Ectodermal cell (in vitro differentiated cells): ENCODE results near the gene TLL1.

Source experiments
- H3K27ac ChIP-seq: 2 replicates; pipeline ENCODE4 v1.7.0; 2013; ENCODE audit warnings: mild to moderate bottlenecking, low read depth, low read length; ENCODE audit not compliant: insufficient read depth, poor library complexity, severe bottlenecking
- H3K27me3 ChIP-seq: 2 replicates; pipeline ENCODE4 v1.7.0; 2013; ENCODE audit warnings: mild to moderate bottlenecking, low read length; ENCODE audit not compliant: insufficient read depth, control insufficient read depth, poor library complexity, severe bottlenecking
- H3K36me3 ChIP-seq: one replicate; pipeline ENCODE4 v1.7.0; 2013; ENCODE audit warnings: low read length; ENCODE audit not compliant: control insufficient read depth, insufficient read depth
- H3K4me1 ChIP-seq: one replicate; pipeline ENCODE4 v1.7.0; 2013; ENCODE audit warnings: low read length; ENCODE audit not compliant: control insufficient read depth, insufficient read depth
- H3K4me3 ChIP-seq: 2 replicates; pipeline ENCODE4 v1.7.0; 2013; ENCODE audit warnings: low read depth, low read length, control low read depth; ENCODE audit not compliant: insufficient read depth
- H3K9me3 ChIP-seq: 2 replicates; pipeline ENCODE4 v1.7.0; 2013; ENCODE audit warnings: mild to moderate bottlenecking, low read length, moderate library complexity; ENCODE audit not compliant: control insufficient read depth
- WGBS, 2 experiments: methylation state at CpG; one replicate each; pipeline ENCODE4 v1.1.7; 2013; ENCODE audit warnings: missing lambda C conversion rate in 2 of 2; 5-methylcytosine and 5-hydroxymethylcytosine counted together

TLL1 gene

DNA sequence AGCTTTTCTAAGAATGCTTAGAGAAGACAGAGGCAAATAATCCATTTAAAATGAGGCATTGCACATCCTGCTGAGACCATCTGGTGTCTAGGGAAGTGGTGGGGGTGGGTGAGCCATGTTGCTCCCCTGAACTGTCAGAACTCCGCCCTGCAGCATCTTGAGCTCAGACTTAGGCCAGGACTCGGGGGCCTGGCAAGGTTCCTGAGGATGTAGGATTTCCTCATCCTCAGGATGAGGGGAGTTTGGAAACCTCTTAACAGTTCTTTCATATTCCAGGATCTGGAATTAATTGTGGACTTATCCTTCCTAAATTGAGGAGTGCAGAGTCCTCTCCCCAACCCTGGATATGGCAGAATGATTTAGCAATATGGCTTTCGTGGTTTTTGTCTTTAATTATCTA is 6.6 kb downstream of the TLL1 start:
- H3K27ac ChIP-seq = no peak overlapping the region
- H3K36me3 ChIP-seq = no peaks in the 10 kb centered on the region
- H3K27me3 ChIP-seq = peaks cover 21% of the 10 kb centered on the region
- H3K9me3 ChIP-seq = no peaks in the 10 kb centered on the region
- no peaks in the 10 kb centered on the region for H3K4me1 ChIP-seq
- H3K4me3 ChIP-seq = no peak overlapping the region
- WGBS, 2 experiments = 75 to 80% methylated on average over 2 to 3 of the region's 3 CpGs

DNA sequence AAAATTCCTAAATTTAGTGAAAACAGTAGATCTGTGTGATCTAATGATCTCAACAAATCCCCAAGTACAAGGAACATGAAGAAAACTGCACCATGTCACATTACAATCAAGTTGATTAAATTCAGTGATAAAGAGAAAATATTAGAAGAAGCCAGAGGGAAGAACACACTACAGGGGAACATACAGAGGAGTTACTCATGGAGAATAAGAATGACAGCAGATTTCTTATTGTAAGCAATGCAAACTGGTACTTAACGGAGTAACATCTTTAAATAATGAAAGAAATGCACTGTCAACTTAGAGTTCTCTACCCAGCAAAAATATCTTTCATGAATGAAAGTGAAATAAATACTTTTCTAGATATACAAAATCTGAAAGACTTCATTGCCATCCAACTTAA is 21.1 kb downstream of the TLL1 start:
- WGBS, 2 experiments = 71% methylated on average over 1 of the region's 1 CpG; no CpG with 5 or more reads in 1 of the 2 experiments
- Histone ChIP-seq H3K27me3 (no peaks in the 10 kb centered on the region), H3K27ac (no peak overlapping the region), H3K4me3 (no peak overlapping the region), H3K4me1 (no peaks in the 10 kb centered on the region), H3K36me3 (no peaks in the 10 kb centered on the region), H3K9me3 (no peaks in the 10 kb centered on the region)

DNA sequence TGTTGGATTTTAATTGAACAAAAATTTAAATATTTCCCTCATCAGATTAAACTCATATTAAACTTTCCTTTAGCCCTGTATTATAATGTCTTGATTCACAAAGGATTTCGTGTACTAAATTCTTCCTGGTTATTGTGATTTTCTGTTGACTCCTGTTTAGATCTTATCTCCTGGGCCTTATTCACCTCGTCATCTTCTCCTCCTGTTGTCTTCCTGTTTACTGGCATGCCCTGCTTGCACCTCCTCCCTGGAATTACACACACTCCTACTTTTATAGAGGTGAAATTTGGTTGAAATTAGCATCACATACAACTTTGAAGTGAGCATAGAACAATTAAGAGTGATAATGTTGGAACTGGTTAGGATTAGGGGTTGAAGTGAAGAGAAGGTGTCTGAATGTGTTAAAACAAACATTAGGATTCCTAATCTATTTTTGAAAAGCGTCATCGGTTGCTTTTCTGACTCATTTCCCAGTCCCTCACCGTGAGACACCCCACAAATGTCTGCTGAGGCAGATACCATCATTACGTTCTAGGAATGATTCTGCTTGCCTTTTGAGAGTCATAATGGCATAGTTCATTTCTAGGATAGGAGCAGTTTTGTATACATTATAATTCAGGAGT is 32.5 kb downstream of the TLL1 start:
- no peaks in the 10 kb centered on the region for H3K27me3 ChIP-seq
- no peak overlapping the region for H3K4me3 ChIP-seq
- no peaks in the 10 kb centered on the region for H3K9me3 ChIP-seq
- H3K27ac ChIP-seq = no peak overlapping the region
- no peaks in the 10 kb centered on the region for H3K4me1 ChIP-seq
- H3K36me3 ChIP-seq = no peaks in the 10 kb centered on the region
- WGBS, 2 experiments = 88 to 90% methylated on average over 6 of the region's 6 CpGs

DNA sequence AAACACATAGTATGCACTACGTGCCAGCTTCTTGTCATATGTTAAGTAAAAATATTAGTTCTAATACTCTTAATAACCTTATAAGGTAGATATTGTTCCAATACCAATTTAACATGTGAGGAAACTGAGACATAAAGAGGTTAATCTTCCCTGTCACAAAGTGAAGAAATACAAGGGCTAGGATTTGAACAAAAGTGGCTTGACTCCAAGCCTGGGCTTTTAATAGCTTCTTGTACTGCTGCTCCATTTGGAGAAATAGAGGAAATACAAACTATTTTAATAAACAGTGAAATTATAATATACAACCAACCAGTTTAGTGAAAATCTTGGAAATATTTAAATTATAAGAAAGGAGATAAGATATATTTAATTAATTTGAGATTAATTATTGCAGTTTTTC is 33.2 kb downstream of the TLL1 start:
- no CpG with 5 or more reads among the region's 1 CpG for WGBS, 2 experiments
- Histone ChIP-seq H3K4me1 (no peaks in the 10 kb centered on the region), H3K27me3 (no peaks in the 10 kb centered on the region), H3K9me3 (no peaks in the 10 kb centered on the region), H3K36me3 (no peaks in the 10 kb centered on the region), H3K27ac (no peak overlapping the region), H3K4me3 (no peak overlapping the region)

DNA sequence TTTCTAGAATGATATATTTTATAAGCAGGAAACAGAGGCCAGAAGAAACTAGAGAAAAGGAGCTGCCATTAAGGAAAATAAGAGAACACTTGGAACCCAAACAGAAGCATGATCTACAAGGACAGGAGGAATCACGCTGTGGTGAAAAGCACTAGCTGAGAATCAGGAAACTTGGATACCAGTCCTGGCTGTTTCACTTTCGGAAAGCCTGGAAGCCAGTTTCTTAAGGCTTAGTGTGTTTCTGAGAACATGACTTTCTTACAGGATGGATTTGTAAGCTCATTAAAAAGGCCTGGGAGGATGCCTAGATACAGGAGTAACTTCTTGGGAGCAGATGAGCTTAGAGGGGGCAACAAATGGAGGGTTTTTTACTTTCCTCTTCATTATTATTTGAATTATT is 36.9 kb downstream of the TLL1 start:
- Histone ChIP-seq H3K4me3 (no peak overlapping the region), H3K4me1 (no peaks in the 10 kb centered on the region)
- 94 to 96% methylated on average over 2 of the region's 2 CpGs for WGBS, 2 experiments

DNA sequence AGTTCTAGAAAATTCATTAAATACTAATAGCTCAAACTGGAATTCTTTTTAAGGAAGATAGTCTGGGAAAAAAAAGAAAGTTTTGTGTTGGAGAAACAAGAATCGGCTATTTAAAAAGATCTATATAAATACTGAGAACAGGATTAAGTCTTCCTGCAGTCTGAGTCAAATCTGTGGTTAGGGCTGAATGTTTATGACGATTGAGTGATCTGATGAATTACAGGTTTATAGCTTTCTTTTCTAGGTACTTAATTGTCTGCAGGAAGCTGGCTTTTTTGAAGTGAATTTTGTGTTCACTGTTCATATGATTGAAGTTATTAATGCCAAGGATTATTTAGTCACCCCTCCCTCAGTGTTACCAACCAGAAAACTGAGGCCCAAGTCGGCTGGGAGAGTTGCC is 42.2 kb downstream of the TLL1 start:
- Histone ChIP-seq H3K36me3 (no peaks in the 10 kb centered on the region), H3K27me3 (no peaks in the 10 kb centered on the region), H3K27ac (no peak overlapping the region), H3K9me3 (no peaks in the 10 kb centered on the region), H3K4me3 (no peak overlapping the region), H3K4me1 (no peaks in the 10 kb centered on the region)
- 66% methylated on average over 3 of the region's 3 CpGs for WGBS, 2 experiments

More for the DNA sequence above, 36.9 kb downstream of the TLL1 start:
- no peaks in the 10 kb centered on the region for H3K36me3 ChIP-seq
- no peaks in the 10 kb centered on the region for H3K9me3 ChIP-seq
- H3K27ac ChIP-seq = no peak overlapping the region
- no peaks in the 10 kb centered on the region for H3K27me3 ChIP-seq

DNA sequence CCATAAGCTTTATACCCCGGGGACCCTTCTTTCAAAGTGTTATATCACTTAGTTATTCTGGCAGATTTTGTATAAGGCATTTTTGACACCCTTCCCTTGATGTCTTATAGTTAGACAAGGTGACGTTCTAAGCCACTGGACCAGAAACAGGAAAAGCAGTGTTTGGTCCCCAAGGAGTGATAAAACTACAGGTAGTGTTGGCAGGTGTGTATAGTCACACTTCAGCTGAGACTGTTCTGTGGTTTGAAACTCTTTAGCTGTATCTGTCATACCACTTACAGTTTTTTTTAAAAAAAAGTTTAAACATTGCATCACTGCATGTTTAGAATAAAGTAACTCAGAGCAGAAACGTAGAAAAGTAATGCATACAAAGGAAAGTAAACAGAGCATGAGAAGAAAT is 48.5 kb downstream of the TLL1 start:
- Histone ChIP-seq H3K9me3 (no peaks in the 10 kb centered on the region), H3K4me1 (no peaks in the 10 kb centered on the region), H3K36me3 (no peaks in the 10 kb centered on the region), H3K27ac (no peak overlapping the region), H3K4me3 (no peak overlapping the region), H3K27me3 (no peaks in the 10 kb centered on the region)
- 93% methylated on average over 3 of the region's 3 CpGs for WGBS, 2 experiments

DNA sequence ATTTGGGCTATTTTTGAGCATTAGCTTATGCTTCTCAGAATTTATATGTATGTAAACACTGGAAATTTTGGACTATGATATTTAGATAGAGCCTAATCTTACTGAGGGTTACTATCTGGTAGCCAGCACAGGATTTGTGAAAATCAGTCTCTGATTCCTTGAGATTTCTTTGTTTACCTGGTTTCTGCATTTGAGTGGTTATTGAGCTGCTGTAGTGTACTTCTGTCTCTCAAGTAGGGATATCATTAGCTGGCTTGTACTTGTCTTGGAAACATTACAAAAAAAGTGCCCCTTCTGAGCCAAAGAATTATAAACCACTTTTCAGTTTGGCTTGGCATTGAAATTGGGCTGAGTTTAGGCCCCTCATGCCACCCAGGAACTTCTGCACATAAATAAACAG is 49.7 kb downstream of the TLL1 start:
- Histone ChIP-seq H3K4me1 (no peaks in the 10 kb centered on the region), H3K9me3 (no peaks in the 10 kb centered on the region), H3K4me3 (no peak overlapping the region), H3K27ac (no peak overlapping the region), H3K36me3 (no peaks in the 10 kb centered on the region), H3K27me3 (no peaks in the 10 kb centered on the region)

DNA sequence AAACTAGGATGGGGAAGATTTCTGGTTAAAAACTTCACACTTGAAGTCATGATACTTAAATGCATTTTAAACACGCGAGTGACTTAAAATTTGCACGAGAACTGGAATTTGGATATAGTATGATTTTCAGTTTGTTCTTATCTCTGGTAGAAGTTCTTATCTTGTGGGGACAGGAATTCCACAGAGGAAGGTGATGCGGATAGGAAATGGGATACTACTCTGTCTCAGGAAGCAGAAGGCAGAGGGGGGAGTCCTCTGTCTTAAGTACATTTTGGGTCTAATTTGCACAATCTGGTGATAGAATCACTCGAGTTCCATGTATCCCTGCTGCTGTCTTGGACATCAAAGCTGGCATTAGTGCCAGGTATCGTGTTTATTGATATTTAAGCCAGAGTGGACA is 53.3 kb downstream of the TLL1 start:
- H3K27ac ChIP-seq = no peak overlapping the region

DNA sequence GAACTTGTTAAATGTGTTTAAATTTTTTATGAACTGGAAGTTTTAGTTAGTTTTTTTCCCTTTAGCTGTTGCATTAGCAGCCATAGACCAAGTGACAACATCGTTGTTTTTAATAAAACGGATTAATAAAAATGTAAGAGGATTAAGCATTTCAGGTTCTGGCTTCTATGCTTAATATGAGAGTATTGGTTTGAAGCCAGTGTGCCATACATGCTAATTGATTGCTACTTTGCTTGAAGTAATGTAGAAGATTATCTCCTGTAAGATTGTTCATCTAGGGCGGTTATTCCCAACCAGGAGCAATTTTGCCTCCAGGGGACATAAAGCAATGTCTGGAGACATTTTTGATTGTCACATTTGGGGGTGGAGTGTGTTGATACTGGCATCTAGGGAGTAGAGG is 54.3 kb downstream of the TLL1 start:
- H3K36me3 ChIP-seq = no peaks in the 10 kb centered on the region
- H3K4me1 ChIP-seq = no peaks in the 10 kb centered on the region
- no peak overlapping the region for H3K4me3 ChIP-seq
- H3K9me3 ChIP-seq = no peaks in the 10 kb centered on the region
- H3K27me3 ChIP-seq = no peaks in the 10 kb centered on the region
- H3K27ac ChIP-seq = no peak overlapping the region
- 92 to 94% methylated on average over 3 of the region's 3 CpGs for WGBS, 2 experiments

More for the DNA sequence above, 53.3 kb downstream of the TLL1 start:
- WGBS, 2 experiments = 95 to 97% methylated on average over 6 of the region's 6 CpGs
- Histone ChIP-seq H3K27me3 (no peaks in the 10 kb centered on the region), H3K4me1 (no peaks in the 10 kb centered on the region), H3K4me3 (no peak overlapping the region), H3K9me3 (no peaks in the 10 kb centered on the region), H3K36me3 (no peaks in the 10 kb centered on the region)

DNA sequence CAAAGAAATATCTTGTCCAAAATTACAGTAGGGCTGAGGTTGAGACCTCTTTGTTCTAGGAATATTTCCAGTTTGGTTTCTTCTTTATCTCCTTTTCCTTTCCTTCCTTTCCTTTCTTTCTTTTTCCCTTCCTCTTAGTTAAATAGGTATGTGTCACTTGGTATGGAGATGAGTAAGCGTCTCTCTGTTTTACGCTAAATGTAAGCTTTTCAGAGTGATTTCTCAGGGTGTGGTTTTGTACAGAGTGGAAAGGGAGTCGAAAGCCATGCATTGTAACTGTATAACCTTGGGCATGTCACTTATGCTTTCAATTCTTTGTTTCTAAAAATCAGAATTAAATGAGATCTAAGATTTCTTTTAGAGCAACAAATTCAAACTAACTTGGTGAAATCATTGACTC is 54.8 kb downstream of the TLL1 start:
- H3K4me1 ChIP-seq = no peaks in the 10 kb centered on the region
- H3K36me3 ChIP-seq = no peaks in the 10 kb centered on the region
- H3K27me3 ChIP-seq = no peaks in the 10 kb centered on the region
- H3K27ac ChIP-seq = no peak overlapping the region
- whole genome bisulfite sequencing, 2 experiments = 88 to 91% methylated on average over 2 to 3 of the region's 3 CpGs
- H3K4me3 ChIP-seq = no peak overlapping the region
- H3K9me3 ChIP-seq = no peaks in the 10 kb centered on the region
